GM19372 (cell line): ENCODE measurements around the gene ZCRB1.

Experiments used
- ATAC-seq: cut with Tn5 transposase; IDR thresholded peaks from one replicate; pipeline ENCODE4 v1.9.1; 2021; ENCODE audit warnings: mild to moderate bottlenecking, low read depth, moderate library complexity; ENCODE audit not compliant: unreplicated experiment

ZCRB1 gene

DNA sequence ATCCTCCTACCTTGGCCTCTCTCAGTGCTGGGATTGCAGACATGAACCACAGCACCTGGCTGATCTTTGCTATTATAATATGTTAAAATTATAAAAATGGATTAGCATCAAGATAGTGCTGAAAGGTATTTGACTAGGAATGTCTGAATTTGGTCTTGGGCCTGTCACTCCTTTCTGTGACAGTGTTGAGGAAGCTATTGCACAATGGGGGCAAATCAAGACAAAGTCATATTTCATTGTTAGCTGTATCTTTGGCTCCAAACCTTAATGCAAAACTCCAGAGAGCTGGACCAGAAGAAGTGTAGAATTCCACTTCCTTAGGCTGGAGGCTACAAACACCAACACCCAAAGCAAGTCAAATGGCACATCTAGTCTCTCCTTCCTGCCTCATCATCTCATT lies 42.2 kb downstream of the ZCRB1 start:
- ATAC-seq: no peak

DNA sequence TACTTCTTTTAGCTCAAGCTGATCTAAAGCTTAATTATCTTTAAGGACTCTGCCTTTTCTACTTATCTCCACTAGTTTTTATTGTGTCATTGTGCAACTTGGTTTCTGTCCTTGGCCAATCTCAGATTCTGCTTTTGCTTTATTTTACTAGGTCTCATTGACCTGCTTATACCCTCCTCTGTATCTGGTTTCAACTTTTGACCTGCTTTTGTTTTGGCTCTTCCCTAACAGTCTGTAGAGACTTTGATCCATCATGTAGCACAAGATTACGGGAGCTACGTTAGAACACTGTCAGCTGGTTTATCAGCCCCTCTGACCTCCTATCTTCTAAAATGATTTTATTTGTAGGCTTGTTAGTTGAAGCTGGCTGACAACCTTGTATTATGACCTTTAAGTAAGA lies 43.6 kb downstream of the ZCRB1 start:
- ATAC-seq: no peak

DNA sequence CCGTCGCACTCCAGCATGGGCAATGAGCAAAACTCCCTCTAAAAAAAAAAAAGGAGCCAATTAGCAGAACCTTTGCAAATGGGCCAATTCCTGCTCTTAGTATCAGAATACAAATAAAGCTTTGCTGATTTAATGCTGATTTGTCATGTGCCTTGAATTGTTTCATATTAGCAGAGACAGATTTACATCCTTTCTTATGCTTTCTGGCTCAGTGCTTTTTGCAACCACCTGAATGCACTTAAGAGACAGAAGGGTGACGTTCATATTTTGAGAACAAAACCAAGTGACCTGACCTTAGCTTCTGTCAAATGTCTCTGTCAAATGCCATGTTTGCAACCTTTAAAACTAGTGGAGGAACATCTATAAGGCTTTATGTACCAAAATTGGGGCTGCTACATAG lies 44.0 kb downstream of the ZCRB1 start:
- no peak for ATAC-seq

- ATAC-seq: no peak
Measured at GRCh38 chr12:42281278-42281677, 44.6 kb downstream of the ZCRB1 start.

- ATAC-seq: no peak
Measured at GRCh38 chr12:42278128-42278510, 47.8 kb downstream of the ZCRB1 start.

- ATAC-seq: no peak
Measured at GRCh38 chr12:42277396-42278127, 48.3 kb downstream of the ZCRB1 start.

- ATAC-seq: no peak
Measured at GRCh38 chr12:42275499-42275898, 50.4 kb downstream of the ZCRB1 start.

DNA sequence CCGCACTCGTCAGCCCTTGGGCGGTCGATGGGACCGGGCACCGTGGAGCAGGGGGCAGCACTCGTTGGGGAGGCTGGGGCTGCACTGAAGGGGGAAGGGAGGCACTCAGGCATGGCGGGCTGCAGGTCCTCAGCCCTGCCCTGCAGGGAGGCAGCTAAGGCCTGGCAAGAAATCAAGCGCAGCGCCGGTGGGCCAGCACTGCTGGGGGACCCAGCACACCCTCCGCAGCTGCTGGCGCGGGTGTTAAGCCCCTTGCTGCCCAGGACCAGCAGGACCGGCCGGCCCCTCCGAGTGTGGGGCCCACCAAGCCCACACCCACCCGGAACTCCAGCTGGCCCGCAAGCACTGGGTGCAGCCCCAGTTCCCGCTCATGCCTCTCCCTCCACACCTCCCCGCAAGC lies 52.2 kb downstream of the ZCRB1 start:
- ATAC-seq: no peak

- ATAC-seq: no peak
Measured at GRCh38 chr12:42270596-42270995, 55.3 kb downstream of the ZCRB1 start.

- no peak for ATAC-seq
Measured at GRCh38 chr12:42267413-42268190, 58.3 kb downstream of the ZCRB1 start.

DNA sequence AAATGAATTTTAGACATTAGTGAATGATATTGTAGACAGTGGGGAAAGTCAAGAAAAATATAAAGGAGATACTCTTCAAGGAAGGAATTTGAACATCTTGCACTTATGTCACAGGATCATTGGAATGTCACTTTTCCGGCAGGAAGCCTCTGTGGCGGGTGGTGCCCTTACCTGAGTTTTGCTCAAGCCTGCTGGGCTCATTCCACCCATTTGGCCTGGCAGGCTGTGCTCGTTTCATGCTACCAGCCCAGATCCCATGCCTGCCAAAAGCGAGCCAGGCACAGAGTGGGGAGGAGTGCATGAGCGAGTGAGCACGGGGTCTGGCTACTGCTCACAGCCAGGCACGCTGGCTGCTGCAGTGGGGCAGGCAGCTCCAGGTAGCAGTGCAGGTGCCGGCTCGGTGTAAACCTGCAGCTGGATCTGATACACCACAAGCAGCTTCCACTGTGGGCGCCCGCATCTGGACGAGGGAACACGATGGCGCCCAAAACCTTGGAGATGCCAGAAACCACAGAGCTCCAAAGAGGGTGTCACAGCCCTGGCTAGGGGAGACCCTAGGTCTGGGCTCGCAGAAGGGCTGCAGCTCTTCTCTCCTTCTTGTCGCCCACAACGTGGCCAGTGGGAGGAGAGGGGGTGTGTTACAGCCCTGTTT lies 59.2 kb downstream of the ZCRB1 start:
- ATAC-seq: no peak

DNA sequence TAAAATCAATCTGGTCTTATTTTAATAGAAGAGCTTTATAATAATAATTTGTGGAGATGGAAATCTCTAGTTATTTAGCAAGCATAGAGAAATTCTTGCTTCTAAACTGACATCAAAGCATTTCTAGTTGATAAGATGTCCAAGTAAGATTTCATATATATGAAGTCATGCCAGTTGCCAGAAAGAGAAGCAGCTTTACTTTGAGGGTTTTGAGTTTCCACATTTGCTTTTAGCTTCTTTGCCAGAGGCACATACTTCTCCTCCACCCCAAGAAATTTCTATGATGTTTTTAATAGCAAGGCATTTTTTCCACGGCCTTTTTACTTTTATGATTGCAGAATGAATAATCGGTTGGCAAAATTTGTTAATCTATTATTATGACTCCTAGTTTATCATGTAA lies 63.6 kb downstream of the ZCRB1 start:
- ATAC-seq: no peak
